LHCN-M2 (cell line): ENCODE results near the gene CC2D1A. TPM values are rescaled to one million over a fixed set of nuclear protein-coding genes. Genes with fewer than 3 reads are reported as not detected.

Experiments
- DNase-seq: peaks from one replicate; pipeline ENCODE4 v3.0.0-alpha.2; 2012; ENCODE audit warnings: low read depth
- polyA plus RNA-seq: library from polyadenylated mRNA; unstranded; fragments of >200 nt; gene quantifications from one replicate; pipeline ENCODE4 v1.2.1, GENCODE V29; 2012; ENCODE audit warnings: missing spikeins
- total RNA-seq: library from RNA; depleted of rRNA; stranded (reverse); fragments of >200 nt; gene quantifications from 2 replicates; pipeline ENCODE4 v1.2.3, GENCODE V29; 2014; rRNA removed

The CC2D1A gene
- total RNA-seq, result 19.2 and 21.0 TPM in 2 replicates
- polyA plus RNA-seq, result 12.6 TPM

GRCh38 chr19:13905634-13906520 lies at the start of gene CC2D1A, which contains the start of gene BRME1:
CC2D1A (plus strand) TSS chr19:13906201; CDS start chr19:13906442, 241 bp downstream.
BRME1 (minus strand) TSS chr19:13906117; CDS start chr19:13904892, 1,225 bp downstream.
- DNase-seq, result peak; percentile 77

- no peak for DNase-seq
These were observed 49.5 kb upstream of the CC2D1A start for GRCh38 chr19:13856497-13856896.

GRCh38 chr19:13859361-13859880 lies 46.6 kb upstream of the CC2D1A start:
- no peak for DNase-seq

DNA sequence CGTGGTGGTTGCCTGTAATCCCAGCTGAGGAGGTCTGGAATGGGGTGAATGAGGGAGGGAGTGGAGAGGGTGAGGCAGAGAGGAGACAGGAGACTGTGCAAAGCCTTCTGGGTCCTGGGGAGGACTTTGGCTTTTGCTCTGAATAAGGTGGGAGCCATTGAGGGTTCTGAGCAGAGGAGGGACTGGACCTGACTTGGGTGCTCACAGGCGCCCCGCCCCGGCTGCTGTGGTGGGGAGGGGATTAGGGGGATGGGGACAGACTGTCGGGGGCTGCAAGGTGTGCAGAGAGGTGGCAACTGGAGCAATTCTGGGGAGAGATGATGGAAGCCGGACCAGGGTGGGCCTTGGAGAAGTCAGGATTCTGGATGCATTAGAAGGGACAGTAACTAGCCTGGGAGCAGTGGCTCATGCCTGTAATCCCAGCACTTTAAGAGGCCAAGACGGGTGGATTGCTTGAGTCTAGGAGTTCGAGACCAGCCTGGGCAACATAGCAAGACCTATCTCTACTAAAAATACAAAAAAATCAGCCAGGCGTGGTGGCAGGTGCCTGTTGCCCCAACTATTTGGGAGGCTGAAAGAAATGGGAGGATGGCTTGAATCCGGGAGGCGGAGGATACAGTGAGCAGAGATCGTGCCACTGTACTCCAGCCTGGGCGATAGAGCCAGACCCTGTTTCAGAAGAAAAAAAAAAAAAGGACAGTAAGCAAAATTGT lies 45.2 kb upstream of the CC2D1A start:
- DNase-seq, result no peak

- no peak for DNase-seq
These were observed 44.6 kb upstream of the CC2D1A start for GRCh38 chr19:13861392-13861713.

DNA sequence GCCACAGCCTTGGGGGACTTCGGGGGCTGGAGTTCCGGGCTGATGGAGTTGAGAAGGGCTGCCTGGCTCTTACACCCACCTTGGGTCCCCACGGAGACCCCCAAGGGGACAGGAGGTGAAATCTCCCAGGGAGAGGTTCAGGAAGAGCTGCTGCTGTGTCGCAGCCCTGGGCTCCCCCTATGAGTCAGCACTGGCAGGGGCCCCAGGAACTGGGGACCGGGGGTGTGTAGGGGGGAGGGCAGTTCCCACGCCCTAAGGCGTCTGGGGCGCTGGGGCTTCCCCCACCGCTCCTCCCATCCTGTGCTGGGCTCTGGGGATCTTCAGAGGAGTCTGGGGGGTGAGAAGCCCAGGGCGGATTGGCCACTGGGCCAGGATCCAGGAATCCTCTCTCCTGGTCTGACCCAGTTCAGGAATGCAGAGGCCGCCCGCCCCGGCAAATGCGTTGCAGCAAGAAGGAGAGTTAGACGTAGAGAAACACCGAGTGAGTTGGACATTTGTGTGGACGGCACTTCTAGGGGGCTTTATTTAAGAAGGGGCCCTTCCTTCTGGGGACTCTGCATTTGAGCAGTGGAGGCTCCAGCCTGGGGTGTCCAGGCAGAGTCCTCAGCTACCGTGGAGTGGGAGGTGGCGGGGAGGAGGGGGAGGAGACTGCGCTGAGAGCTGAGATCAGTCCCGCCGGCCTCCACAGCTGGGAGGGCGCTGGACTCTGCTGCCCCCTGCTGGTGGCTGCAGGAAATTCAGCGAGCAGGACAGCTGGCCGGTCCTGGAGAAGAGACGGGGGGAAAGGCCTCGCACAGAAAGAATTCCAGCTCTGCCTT lies 44.1 kb upstream of the CC2D1A start:
- peak; percentile 86 for DNase-seq

DNA sequence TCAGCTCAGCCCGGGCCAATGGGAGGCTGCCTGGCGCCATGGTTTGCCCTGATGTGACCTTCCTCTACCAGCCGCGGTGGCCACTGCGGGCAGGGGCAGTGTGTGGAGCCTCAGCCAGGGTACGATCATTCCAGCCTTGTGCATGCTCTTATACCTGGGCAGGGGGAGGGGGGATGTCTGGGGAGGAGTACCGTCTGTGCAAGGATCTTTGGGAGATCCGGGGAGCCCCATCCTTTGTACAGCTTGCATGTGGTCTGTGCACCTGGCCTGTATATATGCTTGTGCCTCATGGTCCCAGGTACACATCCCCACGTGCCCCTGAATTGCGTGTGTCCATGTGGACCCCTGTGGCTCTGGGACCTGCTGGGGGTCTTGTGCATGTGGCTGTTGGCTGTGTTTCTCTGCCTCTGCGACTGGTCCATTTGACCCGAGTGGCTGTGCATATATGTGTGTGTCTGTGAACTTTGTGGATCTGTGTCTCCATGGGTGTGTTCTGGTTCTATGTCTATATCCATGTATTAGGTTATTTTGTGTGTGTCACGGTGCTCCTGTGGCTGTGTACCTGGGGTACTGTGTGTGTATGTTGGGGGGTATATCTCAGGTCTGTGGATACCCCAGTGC lies 41.8 kb upstream of the CC2D1A start:
- DNase-seq, result no peak

DNA sequence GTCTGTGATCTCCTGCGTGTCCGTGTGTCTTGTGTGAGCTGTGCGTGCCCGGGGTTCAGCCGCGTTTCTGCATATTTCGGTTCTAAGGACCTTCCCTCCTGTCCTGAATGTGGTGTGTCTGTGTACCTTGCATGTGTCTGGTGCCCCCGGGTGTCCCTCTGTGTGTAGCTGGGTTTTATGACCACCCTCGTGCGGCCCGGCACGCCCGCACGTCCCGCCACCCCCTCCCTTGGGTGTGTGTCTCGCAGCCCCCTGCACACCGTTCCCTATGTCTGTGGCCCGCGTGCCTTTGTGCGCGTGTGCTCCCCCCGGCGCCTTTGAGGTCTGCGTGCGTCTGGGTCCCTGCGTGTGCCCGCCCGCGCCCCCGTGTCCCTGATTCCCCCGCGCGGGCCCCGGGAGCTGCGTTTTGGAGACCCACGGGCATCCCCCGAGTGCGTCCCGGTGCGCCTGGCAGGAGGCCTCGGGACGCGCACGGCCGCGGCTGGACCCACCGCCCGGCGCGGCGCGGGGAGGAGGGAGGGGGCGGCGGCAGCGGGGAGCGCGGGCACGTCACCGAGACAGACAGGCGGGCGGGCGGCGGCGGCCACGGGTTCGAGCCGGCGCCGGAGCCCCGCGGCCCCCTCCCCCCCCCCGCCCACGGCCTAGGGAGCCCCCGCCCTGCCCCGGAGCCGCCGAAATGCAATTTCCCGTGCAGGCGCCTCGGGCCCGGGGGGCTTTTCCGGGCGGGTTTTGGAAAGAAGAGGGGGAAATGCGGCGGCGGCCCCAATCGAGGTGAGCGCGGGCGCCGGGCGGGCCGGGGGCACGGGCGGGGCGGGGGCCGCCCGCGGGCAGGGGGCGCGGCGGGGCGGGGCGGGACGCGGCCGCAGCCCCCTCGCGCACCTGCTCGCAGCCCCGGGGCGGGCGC lies 41.1 kb upstream of the CC2D1A start:
- DNase-seq, result no peak

GRCh38 chr19:13865571-13866462 lies 40.2 kb upstream of the CC2D1A start:
- no peak for DNase-seq

DNA sequence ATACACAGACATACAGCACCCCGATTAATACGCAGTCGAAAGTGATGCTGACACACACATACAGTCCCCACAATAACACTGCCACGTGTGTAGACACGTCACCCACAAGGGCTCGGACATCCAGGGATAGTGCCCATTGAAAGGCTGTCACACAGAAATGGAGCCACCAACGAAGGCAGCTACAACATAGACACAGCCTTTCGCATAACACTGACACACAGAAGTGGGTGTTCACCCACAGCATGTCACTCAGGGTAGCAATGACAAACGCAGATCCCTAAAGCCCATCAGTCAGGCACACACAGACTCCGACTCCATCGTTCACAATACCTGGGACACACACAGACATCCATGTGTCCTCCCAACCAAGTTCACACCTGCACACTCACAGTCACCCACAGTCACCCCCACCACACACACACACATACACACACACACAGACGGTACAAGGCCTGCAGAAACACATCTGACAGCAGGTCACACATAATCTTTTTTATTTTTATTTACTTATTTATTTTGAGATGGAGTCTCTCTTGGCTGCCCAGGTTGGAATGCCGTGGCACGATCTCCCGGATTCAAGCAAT lies 39.4 kb upstream of the CC2D1A start:
- no peak for DNase-seq

DNA sequence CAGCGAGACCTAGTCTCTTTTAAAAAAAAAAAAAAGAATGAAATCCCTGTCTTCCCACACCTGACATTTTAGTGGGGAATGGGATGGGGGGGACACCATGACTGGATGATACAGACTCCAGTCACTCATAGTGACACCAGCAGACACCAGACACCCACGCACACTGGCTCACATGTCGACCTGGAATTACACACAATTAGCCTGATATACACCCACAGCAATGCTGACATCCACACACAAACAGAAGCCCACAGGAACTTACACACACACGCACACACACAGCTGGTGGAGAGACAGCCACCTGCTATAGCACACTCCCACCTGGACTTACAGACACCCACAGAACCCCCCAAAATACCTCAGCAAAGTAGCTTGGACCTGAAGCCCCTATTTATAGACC lies 37.3 kb upstream of the CC2D1A start:
- DNase-seq, result no peak

DNA sequence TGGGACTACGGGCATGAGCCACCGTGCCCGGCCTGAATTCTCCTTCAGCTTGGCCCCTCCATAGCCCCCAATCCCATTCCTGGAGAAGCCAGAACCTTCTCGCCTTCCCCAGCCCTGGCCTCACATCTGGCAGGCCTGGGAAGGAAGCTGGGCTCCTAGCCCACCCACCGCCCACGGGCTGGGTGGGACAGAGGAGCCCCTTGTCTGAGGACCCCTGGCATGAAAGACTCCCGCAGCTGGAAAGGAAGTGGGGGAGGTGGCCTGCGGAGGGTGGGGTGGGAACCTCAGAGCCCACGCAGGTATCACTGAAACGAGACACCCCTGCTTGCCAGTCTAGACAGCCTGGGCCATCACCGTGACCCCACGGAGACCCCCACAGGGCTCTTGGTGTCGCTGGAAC lies 36.7 kb upstream of the CC2D1A start:
- no peak for DNase-seq

DNA sequence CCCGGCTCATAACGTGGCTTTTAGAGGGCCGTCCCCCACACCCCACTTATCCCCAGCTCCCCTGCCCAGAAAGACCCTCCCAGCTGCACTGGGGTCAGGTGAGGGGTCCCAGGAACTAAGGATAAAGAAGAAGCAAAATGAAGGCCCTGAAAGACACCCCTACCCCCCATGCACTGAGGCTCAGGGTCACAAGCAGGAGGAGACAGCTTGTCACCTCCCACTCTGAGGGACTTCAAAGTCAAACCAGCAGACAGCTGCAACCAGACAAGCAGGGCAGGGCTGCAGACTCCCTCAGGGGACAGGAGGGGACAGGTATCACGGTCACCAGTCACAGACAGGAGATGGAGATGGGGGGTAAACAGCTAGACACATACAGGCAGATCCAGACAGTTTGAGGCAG lies 35.1 kb upstream of the CC2D1A start:
- no peak for DNase-seq

GRCh38 chr19:13872339-13872694 lies 33.7 kb upstream of the CC2D1A start:
- DNase-seq, result no peak

DNA sequence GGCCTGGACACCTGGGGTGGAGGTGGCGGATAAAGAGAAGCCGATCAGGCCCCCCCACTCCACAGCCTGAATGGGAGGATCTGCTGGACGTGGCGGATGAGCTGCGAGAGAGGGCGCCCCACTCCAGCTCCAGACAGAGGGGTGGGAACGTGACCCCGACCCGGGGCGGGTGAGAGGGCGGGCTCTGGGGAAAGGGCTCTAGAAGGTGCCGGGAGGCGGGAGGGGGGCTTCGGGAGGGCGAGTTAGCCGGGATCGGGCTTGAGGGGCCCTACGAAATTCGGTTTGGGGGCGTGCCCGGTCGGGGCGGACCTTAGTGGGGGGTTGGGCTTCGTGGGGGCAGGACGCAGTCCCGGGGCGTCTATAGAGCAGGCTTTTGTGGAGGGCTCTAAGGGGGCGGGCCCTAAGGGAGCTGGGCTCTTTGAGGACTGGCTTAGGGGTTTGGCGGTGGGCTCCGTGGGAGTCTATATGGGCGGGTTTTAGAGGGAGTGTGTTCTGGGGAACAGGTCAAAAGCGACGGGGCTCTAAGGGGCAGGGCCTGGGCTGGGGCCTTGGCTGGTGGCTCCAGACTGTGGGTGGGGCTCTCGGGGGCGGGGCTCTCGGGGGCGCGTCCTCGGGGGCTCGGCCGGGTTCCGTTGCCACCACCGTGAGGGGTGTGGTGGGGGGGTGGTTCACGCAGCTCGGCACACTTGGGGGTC lies 33.2 kb upstream of the CC2D1A start:
- DNase-seq, result no peak

- DNase-seq, result no peak
These were observed 32.0 kb upstream of the CC2D1A start for GRCh38 chr19:13873834-13874515.

DNA sequence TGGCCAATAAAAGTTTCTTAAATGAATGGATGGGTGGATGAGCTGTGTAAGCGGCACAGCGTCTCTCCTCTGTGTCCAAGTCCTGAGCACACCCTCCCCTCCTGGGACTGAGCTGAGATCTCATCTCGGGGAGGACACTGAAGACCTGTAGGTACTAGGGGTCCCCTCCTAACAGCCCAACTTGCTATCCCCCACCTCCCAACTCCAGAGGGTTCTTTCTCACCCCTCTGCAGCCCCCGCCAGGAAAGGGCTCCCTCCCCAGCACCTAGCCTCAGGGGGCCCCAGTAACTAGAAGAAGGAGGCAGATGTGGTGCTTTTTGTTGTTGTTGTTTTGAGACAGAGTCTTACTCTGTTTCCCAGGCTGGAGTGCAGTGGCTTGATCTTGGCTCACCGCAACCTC lies 30.2 kb upstream of the CC2D1A start:
- DNase-seq, result no peak

- DNase-seq, result no peak
These were observed 29.2 kb upstream of the CC2D1A start, which contains the start of gene NANOS3 for GRCh38 chr19:13876834-13877233. NANOS3 (plus strand) TSS chr19:13877134; CDS start chr19:13877249, 115 bp downstream.
